Activated CD4-positive, alpha-beta T cell treated with anti-CD3 and anti-CD28 coated beads, Interleukin-10, Interleukin-2, amounts not matched to agents 100 ng/mL and 50 ng/mL, durations not matched to agents 16 hours and 8 hours (primary cell): ENCODE measurements around the gene TBX1.
"Not testable (repeated sequence)": the region's sequence is repeated elsewhere in the genome, so short reads cannot be mapped to it uniquely, and the experiment has no call there.

ENCODE experiments used
- DNase-seq: peaks from one replicate; pipeline ENCODE4 v3.0.0-alpha.2; 2020

Gene TBX1

GRCh38 chr22:19723232-19723982 lies 37.2 kb upstream of the TBX1 start, which contains the start of gene GP1BB:
TSS of gene GP1BB (plus strand) at chr22:19723539. CDS start at chr22:19723570, 31 bp downstream.
- peak; percentile 41 for DNase-seq

- peak; percentile 71 for DNase-seq
Measured at GRCh38 chr22:19723983-19724827, 36.4 kb upstream of the TBX1 start.

GRCh38 chr22:19724927-19725661 lies 35.5 kb upstream of the TBX1 start:
- no peak for DNase-seq

GRCh38 chr22:19726064-19726788 lies 34.4 kb upstream of the TBX1 start:
- not testable (repeated sequence) for DNase-seq

GRCh38 chr22:19727310-19728150 lies 33.0 kb upstream of the TBX1 start:
- DNase-seq: no peak

- no peak for DNase-seq
Measured at GRCh38 chr22:19728271-19728670, 32.3 kb upstream of the TBX1 start.

- no peak for DNase-seq
Measured at GRCh38 chr22:19728836-19729235, 31.7 kb upstream of the TBX1 start.

- DNase-seq: no peak
Measured at GRCh38 chr22:19729507-19729906, 31.1 kb upstream of the TBX1 start.

GRCh38 chr22:19730198-19730597 lies 30.4 kb upstream of the TBX1 start:
- DNase-seq: no peak

- DNase-seq: peak; percentile 77
Measured at GRCh38 chr22:19730655-19731360, 29.8 kb upstream of the TBX1 start.

GRCh38 chr22:19731361-19732135 lies 29.0 kb upstream of the TBX1 start:
- no peak for DNase-seq

GRCh38 chr22:19732403-19733113 lies 28.0 kb upstream of the TBX1 start:
- no peak for DNase-seq

GRCh38 chr22:19733755-19734154 lies 26.8 kb upstream of the TBX1 start:
- DNase-seq: no peak

GRCh38 chr22:19734163-19734562 lies 26.4 kb upstream of the TBX1 start:
- no peak for DNase-seq

GRCh38 chr22:19734837-19735382 lies 25.7 kb upstream of the TBX1 start:
- DNase-seq: no peak

GRCh38 chr22:19735665-19736510 lies 24.7 kb upstream of the TBX1 start:
- DNase-seq: no peak

- no peak for DNase-seq
Measured at GRCh38 chr22:19737846-19738663, 22.5 kb upstream of the TBX1 start.
